CD4-positive, alpha-beta T cell treated with Interleukin-4 for 1 hour (primary cell): ENCODE data around the gene GRIA2.
"Not testable (repeated sequence)": the region's sequence is repeated elsewhere in the genome, so short reads cannot be mapped to it uniquely, and the experiment has no call there.

Source experiments
- DNase-seq, 2 donors: peaks; one replicate each; pipeline ENCODE4 v3.0.0-alpha.2; 2020 to 2022

Gene GRIA2

GRCh38 chr4:157220371-157220881 lies at the start of gene GRIA2:
Gene GRIA2, plus strand, starts transcription at chr4:157220728. Its CDS starts 315 bp downstream, at chr4:157221043.
- no peak for DNase-seq

GRCh38 chr4:157172011-157172410 lies 48.5 kb upstream of the GRIA2 start:
- DNase-seq: no peak

DNA sequence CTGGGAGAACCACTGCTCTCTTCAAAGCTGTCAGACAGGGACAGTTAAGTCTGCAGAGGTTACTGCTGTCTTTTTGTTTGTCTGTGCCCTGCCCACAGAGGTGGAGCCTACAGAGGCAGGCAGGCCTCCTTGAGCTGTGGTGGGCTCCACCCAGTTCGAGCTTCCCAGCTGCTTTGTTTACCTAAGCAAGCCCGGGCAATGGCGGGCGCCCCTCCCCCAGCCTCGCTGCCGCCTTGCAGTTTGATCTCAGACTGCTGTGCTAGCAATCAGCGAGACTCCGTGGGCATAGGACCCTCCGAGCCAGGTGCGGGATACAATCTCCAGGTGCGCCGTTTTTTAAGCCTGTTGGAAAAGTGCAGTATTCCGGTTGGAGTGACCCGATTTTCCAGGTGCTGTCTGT lies 40.3 kb upstream of the GRIA2 start:
- not testable (repeated sequence) for DNase-seq

- no peak for DNase-seq
These were observed 36.2 kb upstream of the GRIA2 start for GRCh38 chr4:157184300-157184699.

- no peak for DNase-seq
These were observed 35.2 kb upstream of the GRIA2 start for GRCh38 chr4:157185363-157185762.

- no peak for DNase-seq
These were observed 25.2 kb upstream of the GRIA2 start for GRCh38 chr4:157195374-157195773.

- no peak for DNase-seq
These were observed 24.5 kb upstream of the GRIA2 start for GRCh38 chr4:157196046-157196445.

- no peak for DNase-seq
These were observed 15.8 kb upstream of the GRIA2 start for GRCh38 chr4:157204634-157205244.

DNA sequence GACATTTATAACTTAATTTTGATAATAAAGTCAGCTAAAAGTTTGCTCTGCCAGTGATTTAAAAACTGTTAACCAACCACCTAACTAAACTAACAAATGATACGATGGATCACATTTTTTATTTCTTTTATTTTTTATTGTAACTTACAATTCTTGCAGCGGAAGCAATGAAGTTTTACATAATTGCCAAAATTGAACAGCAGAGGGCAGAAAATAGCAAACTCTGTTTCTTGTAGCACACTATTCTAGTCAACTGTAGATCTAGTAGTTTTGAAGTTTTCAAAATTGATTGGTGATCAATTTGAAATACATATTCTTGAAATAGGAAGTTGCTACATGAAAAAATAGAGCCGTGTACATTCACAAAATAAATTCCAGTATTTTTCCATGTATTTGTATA lies 2.8 kb upstream of the GRIA2 start:
- no peak for DNase-seq

DNA sequence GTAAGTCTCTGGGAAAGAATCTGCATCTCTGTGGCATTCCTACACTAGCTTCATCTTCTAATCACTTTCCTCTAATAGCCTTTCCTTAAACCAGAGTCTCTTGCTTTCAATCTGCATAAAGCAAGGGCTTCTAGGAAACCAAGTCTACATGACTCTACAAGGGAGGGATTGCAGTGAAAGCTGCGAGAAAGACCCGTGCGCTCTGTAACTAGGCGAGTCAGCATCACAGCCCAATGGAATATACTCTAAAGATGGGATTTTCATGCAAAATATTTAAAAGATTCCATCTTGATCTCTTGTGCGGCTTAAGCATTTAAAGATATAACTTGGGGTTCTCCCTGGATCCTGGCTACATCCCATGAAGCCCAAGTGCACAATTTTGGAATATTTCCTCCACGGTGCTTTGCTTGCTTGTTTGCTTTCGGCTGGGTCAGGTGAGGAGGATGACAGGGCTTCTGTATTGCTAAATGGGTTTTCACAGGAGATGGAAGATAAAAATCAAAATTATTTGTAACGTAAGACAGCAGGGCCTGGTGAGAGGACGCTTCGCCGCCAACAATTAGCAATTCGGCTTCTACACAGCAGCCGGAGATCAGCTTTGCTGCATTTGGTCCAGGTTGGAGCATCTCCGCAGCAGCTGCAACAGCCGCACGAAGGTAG lies 687 bp upstream of the GRIA2 start:
- no peak for DNase-seq

DNA sequence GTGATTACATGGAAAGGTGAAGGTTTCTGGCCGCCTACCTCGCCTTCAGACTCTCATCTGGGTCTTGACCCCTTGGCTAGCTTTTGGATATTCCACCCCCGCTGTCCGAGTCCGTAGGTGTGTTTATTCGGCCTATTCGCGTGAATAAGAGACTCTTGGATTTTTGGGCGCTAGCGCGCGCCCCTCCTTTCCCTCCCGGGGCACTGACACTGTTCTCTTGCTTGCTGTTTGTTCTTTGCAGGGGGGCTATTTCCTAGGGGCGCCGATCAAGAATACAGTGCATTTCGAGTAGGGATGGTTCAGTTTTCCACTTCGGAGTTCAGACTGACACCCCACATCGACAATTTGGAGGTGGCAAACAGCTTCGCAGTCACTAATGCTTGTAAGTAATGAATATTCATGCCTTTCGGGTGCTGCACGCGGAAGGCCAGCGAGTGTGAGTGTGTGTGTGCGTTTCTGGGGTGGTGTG lies 932 bp downstream of the GRIA2 start:
- no peak for DNase-seq

DNA sequence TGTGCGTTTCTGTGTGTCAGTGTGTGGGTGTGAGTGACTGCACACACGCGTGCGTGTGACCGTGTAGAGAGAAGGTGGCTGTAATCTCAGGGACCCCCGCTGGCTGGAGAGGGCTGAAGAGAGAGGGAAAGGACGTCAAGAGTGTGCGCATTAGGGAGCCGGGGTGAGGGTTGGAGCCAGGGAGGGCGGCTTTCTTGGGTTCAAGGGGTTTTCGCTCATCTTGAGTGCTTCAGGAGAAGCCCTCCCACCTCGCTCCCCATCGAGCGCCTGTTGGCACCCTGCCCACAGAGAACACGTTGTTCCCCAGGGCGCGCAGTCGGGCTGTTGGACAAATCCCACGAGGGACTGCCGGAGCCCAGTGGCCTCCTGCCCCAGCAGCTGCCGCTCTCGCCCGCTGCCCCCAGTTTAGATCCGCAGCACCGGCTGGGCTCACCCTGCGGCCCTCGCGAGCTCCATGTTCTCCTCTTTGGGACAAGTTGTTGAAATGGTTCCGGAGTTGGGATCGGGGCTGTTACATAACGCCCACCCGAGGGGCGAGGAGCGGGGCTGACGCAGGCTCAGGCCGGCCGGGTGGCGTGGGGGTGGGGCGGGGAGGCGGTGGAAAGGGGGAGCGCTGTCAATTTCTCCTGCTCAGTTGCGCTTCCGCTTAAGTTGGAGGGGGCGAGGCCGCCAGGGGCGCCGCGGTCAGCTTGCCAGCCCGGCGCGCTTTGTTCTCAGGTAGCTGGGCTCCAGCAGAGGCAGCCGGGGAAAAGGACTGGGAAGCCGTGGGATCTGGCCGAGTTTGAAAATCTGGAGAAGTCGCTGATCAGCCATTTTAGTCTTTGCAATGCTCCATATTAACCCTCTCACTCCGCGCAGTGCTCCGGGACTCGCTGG lies 1.6 kb downstream of the GRIA2 start:
- no peak for DNase-seq

- no peak for DNase-seq
These were observed 2.2 kb downstream of the GRIA2 start for GRCh38 chr4:157222771-157223160.

GRCh38 chr4:157223456-157223855 lies 2.9 kb downstream of the GRIA2 start:
- DNase-seq: no peak

DNA sequence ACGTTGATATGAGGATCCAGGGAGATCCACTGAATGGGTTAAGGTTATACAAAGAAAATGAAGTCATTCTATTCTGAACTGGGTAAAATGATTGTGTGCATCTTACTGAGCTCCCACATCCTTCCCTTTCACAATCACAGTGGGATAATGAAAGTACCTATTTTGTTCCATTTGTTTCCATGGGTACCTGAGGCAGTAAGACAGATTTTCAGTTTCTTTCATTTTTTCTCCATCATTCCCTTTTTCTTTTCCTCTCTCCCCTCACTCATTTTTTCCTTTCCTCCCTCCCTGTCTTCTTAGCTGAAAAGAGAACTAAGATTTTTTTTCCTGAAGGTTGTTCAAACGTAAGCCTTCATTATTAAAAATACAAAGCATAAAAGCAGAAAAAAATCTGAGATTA lies 4.6 kb downstream of the GRIA2 start:
- no peak for DNase-seq

GRCh38 chr4:157226035-157226434 lies 5.5 kb downstream of the GRIA2 start:
- DNase-seq: no peak

- no peak for DNase-seq
These were observed 6.1 kb downstream of the GRIA2 start for GRCh38 chr4:157226601-157227000.

DNA sequence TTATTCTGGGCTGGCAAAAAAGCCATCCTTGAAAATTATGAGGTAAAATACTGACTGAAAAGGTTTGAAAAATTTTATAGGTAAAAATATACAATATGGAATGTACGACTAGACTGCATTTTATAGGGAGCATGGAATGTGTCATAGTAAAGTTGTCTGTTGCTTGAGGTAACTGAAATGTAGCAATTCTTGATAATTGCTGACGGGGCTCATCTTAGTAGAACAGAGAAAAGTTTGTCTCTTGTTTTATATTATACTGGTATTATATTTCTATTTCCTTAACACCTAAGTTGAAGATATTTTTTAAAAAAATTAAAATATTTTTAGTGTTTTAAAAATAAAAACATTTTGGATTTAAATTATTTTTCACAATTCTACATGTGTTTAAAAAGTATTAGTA lies 11.0 kb downstream of the GRIA2 start:
- DNase-seq: no peak

- DNase-seq: no peak
These were observed 22.3 kb downstream of the GRIA2 start for GRCh38 chr4:157242871-157243270.

DNA sequence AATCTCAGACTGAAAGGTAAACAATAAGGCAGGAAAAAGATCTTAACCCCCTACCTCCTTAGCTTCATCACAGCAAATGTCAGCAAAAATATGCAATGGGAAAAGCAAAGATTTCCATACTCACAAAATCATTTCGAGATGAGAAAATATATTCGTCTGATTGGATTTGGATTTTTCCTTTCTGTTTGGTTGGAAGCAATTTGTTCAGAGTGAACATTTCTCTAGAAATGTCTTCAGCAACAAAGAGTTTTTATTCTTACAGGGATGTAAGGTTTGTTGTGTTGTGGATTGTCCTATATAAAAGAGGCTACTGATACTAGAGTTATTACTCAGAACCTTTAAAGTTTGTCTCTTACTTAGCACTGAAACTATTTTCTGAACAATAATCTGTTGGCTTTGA lies 23.8 kb downstream of the GRIA2 start:
- no peak for DNase-seq

DNA sequence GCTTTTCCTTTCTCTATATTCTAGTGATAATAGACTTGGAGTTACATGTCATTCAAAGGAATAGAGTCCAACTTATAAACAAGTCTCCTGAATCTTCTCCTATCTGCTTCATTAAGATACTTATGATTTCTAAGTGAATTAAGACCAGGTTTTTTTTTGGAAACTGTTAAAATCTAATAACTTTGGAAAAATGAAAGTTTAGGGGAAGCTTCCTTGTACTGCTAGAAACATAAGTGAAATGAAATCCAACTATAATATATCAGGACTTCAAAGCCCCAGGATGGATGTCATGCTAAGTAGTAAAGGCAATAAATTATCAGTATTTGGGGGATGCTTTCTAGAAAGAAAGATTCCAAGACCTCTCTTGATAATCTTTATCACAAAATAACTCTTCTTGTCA lies 24.8 kb downstream of the GRIA2 start:
- DNase-seq: no peak

DNA sequence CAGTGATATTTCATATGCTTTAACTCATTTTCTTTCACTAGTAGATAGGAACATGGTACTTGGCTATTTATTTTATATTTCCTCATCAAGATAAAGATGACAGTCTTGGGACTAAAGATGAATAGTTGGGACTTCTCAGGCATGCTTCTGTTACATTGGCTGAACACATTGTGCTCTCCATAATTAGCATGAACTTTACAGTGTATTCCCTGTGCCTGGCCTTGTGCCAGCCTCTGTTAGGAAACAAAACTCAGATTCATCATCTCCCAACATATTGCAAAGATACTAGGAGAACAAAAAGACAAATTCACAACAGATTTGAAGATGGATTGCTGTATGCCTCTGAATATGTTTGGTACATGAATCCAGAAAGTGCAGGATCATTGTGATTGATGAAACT lies 26.4 kb downstream of the GRIA2 start:
- DNase-seq: no peak

DNA sequence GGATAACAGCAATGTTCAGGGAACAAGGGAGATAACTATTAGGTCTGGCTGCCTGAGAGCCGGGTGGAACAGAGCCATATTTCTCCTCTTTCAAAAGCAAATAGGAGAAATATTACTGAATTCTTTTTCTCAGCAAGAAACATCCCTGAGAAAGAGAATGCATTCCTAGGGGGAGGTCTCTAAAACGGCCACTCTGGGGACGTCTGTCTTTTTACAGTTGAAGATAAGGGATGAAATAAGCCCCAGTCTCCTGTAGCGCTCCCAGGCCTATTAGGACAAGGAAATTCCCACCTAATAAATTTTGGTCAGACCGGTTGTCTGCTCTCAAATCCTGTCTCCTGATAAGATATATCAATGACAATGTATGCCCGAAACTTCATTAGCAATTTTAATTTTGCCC lies 37.6 kb downstream of the GRIA2 start:
- not testable (repeated sequence) for DNase-seq

- no peak for DNase-seq
These were observed 44.8 kb downstream of the GRIA2 start for GRCh38 chr4:157265281-157265680.
